Natural killer cell (primary cell): ENCODE measurements around the gene SMIM33. TPM values are rescaled to one million over a fixed set of nuclear protein-coding genes. Genes with fewer than 3 reads are reported as not detected.

Experiments used
- ATAC-seq, 3 donors: fragments of 150-1000 bp in 2 of 3; fragments of 200-7000 bp in 1 of 3; cut with Tn5 transposase; 1 replicate in 1 of 3; 2 replicates in 2 of 3; pipeline ENCODE4 v1.10.0; 2021; ENCODE audit warnings: mild to moderate bottlenecking in 2 of 3, moderate library complexity in 2 of 3
- DNase-seq, 2 donors: peaks; one replicate each; pipeline versions ENCODE4 v3.0.0 to v3.0.0-alpha.2; 2013 to 2021; ENCODE audit warnings: mixed read lengths in 1 of 2
- H3K27ac ChIP-seq: one replicate; pipeline ENCODE4 v1.5.1; 2013; ENCODE audit warnings: mild to moderate bottlenecking, low read length
- H3K27me3 ChIP-seq: one replicate; pipeline ENCODE4 v1.6.1; 2013; ENCODE audit warnings: low read length; ENCODE audit not compliant: control insufficient read depth, insufficient read depth
- H3K36me3 ChIP-seq: one replicate; pipeline ENCODE4 v1.6.1; 2013; ENCODE audit warnings: low read length; ENCODE audit not compliant: control insufficient read depth, insufficient read depth
- H3K4me1 ChIP-seq: one replicate; pipeline ENCODE4 v1.6.1; 2013; ENCODE audit warnings: low read length; ENCODE audit not compliant: control insufficient read depth, insufficient read depth
- H3K4me3 ChIP-seq: one replicate; pipeline ENCODE4 v1.5.1; 2013; ENCODE audit warnings: low read length
- H3K9me3 ChIP-seq: one replicate; pipeline ENCODE4 v1.6.1; 2013; ENCODE audit warnings: low read length; ENCODE audit not compliant: control insufficient read depth, insufficient read depth
- H3K27ac Mint-ChIP-seq, 2 donors: one replicate each; pipeline ENCODE4 v1.8.0; 2022; ENCODE audit warnings: mild to moderate bottlenecking in 2 of 2, mixed read lengths in 2 of 2, moderate library complexity in 1 of 2
- H3K27me3 Mint-ChIP-seq, 2 donors: one replicate each; pipeline ENCODE4 v1.8.0; 2022; ENCODE audit warnings: low read depth in 2 of 2, mixed read lengths in 2 of 2
- H3K36me3 Mint-ChIP-seq: one replicate; pipeline ENCODE4 v1.8.0; 2022; ENCODE audit warnings: mixed read lengths
- H3K4me1 Mint-ChIP-seq, 2 donors: one replicate each; pipeline ENCODE4 v1.8.0; 2022; ENCODE audit warnings: mixed read lengths in 2 of 2
- H3K4me3 Mint-ChIP-seq: one replicate; pipeline ENCODE4 v1.8.0; 2022; ENCODE audit warnings: mild to moderate bottlenecking, moderate library complexity, mixed read lengths
- H3K9me3 Mint-ChIP-seq, 2 donors: one replicate each; pipeline ENCODE4 v1.8.0; 2022; ENCODE audit warnings: mixed read lengths in 2 of 2
- WGBS: methylation state at CpG from one replicate; pipeline ENCODE4 v1.1.7; 2013; ENCODE audit warnings: missing lambda C conversion rate; ENCODE audit not compliant: insufficient coverage; 5-methylcytosine and 5-hydroxymethylcytosine counted together
- intact Hi-C: fragments of 100-400 bp; cut with micrococcal nuclease; formaldehyde crosslinking; loops from one replicate; pipeline ENCODE4 v1.14.2; 2022
- total RNA-seq, 4 donors: library from RNA; stranded (reverse); fragments of 120-200 nt in 1 of 4; gene quantifications; one replicate each; pipeline versions ENCODE4 v1.2.3 to v1.2.4, GENCODE V29; 2013 to 2022
- TF ChIP-seq, protein P1 (sequence below): fragments of 200-600 bp; IDR thresholded peaks from one replicate; pipeline ENCODE4 v1.8.0; 2022; ENCODE audit warnings: antibody characterized with exemption

SMIM33 gene
- total RNA-seq, 3 donors from 2014 or later (not counting 1 experiment from before 2014, with no cell fraction given), result not detected

DNA sequence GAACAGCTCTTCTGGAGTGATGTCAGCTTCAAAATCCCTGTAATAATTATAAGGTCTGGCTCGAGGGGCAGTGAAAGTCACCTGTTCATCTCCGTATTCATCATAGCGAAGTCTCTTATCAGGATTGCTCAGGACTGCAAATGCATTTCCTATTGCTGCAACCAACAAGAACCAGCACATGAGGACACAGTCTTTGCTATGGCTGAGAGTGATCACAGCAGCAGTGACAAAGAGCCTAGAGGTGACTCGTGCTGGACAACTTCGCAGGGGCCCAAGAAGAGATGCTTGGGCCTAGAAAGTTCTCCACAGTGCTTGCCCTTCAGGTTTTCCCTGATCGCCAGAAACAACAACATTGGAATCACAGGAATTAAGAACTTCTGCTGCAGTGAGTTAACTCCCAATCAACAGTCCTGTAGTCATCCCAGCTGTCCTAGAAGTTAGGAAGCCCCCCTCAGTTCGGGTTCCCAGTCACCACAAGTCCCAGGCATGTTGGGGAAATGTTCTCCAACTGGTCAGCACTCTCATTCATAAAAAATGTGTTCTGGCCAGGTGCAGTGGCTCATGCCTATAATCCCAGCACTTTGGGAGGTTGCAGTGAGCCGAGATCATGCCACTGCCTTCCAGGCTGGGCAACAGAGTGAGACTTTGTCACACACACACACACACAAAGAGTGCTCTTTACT, 44.5 kb upstream of the SMIM33 start:
- H3K36me3 ChIP-seq, result no peaks in the 10 kb centered on the region
- H3K4me3 ChIP-seq, result no peak overlapping the region
- Mint-ChIP-seq H3K27ac (no peak overlapping the region), H3K36me3 (peaks cover 7% of the 10 kb centered on the region), H3K4me1 (peaks cover 6 to 7% of the 10 kb centered on the region in 2 donors), H3K27me3 (no peaks in the 10 kb centered on the region), H3K9me3 (no peaks in the 10 kb centered on the region), H3K4me3 (no peak overlapping the region)
- 86% methylated on average over 8 of the region's 8 CpGs for WGBS
- no peaks in the 10 kb centered on the region for H3K27me3 ChIP-seq
- no peak for DNase-seq
- H3K27ac ChIP-seq, result no peak overlapping the region
- ATAC-seq, result no peak
- H3K9me3 ChIP-seq, result no peaks in the 10 kb centered on the region
- intact Hi-C loops, result no loop called here
- TF ChIP-seq, protein P1, sequence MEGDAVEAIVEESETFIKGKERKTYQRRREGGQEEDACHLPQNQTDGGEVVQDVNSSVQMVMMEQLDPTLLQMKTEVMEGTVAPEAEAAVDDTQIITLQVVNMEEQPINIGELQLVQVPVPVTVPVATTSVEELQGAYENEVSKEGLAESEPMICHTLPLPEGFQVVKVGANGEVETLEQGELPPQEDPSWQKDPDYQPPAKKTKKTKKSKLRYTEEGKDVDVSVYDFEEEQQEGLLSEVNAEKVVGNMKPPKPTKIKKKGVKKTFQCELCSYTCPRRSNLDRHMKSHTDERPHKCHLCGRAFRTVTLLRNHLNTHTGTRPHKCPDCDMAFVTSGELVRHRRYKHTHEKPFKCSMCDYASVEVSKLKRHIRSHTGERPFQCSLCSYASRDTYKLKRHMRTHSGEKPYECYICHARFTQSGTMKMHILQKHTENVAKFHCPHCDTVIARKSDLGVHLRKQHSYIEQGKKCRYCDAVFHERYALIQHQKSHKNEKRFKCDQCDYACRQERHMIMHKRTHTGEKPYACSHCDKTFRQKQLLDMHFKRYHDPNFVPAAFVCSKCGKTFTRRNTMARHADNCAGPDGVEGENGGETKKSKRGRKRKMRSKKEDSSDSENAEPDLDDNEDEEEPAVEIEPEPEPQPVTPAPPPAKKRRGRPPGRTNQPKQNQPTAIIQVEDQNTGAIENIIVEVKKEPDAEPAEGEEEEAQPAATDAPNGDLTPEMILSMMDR, result no peak
- no peaks in the 10 kb centered on the region for H3K4me1 ChIP-seq

DNA sequence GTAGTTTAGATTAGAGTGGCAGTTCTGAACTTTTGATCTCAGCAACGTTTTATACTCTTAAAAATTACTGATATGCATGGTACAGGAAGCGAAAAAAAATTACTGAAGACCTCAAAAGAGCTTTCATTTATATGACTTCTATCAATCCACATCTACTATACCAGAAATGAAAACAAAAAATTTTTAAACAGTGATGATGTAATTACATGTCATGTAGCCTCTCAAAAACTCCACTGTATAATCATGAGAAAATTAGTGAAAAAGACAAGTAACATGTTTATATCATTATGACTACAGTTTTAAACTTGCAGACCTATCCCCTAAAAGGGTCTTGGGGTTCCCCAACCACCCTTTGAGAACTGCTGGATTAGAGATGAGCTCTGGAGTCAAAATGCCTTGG, 40.8 kb upstream of the SMIM33 start:
- H3K27ac Mint-ChIP-seq, result no peak overlapping the region
- intact Hi-C loops, result no loop called here
- H3K4me1 ChIP-seq, result no peaks in the 10 kb centered on the region
- no peaks in the 10 kb centered on the region for H3K4me1 Mint-ChIP-seq
- no peak for DNase-seq
- no peak for ATAC-seq
- H3K27ac ChIP-seq, result no peak overlapping the region
- no peaks in the 10 kb centered on the region for H3K27me3 ChIP-seq
- H3K36me3 ChIP-seq, result no peaks in the 10 kb centered on the region
- no peaks in the 10 kb centered on the region for H3K27me3 Mint-ChIP-seq
- H3K9me3 Mint-ChIP-seq, result no peaks in the 10 kb centered on the region
- no peak overlapping the region for H3K4me3 Mint-ChIP-seq
- no CpG with 5 or more reads among the region's 2 CpGs for WGBS
- peaks cover 2% of the 10 kb centered on the region for H3K36me3 Mint-ChIP-seq
- H3K9me3 ChIP-seq, result no peaks in the 10 kb centered on the region
- H3K4me3 ChIP-seq, result no peak overlapping the region
- TF ChIP-seq, protein P1, result no peak

DNA sequence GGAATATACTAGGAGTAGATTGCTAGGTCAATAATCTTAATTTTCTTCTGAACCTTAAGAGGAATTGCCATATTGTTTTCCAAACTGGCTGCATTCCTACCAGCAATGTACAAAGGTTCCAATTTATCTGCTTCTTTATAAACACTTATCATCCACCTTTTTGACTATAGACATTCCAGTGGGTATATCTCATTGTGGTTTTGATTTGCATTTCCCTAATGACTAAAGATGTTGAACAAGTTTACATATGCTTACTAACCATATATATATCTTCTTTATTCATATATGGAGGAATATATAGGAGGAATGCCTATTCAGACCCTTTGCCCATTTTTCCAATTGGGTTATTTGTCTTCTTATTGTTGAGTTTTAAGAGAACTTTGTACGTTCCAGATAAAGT, 39.1 kb upstream of the SMIM33 start:
- intact Hi-C loops, result no loop called here
- no CpG with 5 or more reads among the region's 1 CpG for WGBS
- no peak for ATAC-seq

More for the DNA sequence above, 39.1 kb upstream of the SMIM33 start:
- Mint-ChIP-seq H3K27me3 (no peaks in the 10 kb centered on the region), H3K4me3 (no peak overlapping the region), H3K27ac (no peak overlapping the region), H3K9me3 (no peaks in the 10 kb centered on the region), H3K4me1 (no peaks in the 10 kb centered on the region), H3K36me3 (no peaks in the 10 kb centered on the region)
- H3K27me3 ChIP-seq, result no peaks in the 10 kb centered on the region
- no peaks in the 10 kb centered on the region for H3K4me1 ChIP-seq
- H3K36me3 ChIP-seq, result no peaks in the 10 kb centered on the region
- DNase-seq, result no peak
- TF ChIP-seq, protein P1, result no peak
- no peak overlapping the region for H3K27ac ChIP-seq
- no peak overlapping the region for H3K4me3 ChIP-seq
- H3K9me3 ChIP-seq, result no peaks in the 10 kb centered on the region
